Measurements from ENCODE around the gene CRHR2. TPM values are rescaled to one million over a fixed set of nuclear protein-coding genes. Genes with fewer than 3 reads are reported as not detected.

The CRHR2 gene
- total RNA-seq, 1 experiment from 2014 or later = not detected

GRCh38 chr7:30713392-30713791 lies 31.1 kb upstream of the CRHR2 start:
- DNase-seq = no peak
- Histone ChIP-seq H3K4me1 (ENCODE audit: low read length) (peaks cover 8% of the 10 kb centered on the region), H4K20me1 (ENCODE audit: insufficient read depth, low read depth, low read length) (no peaks in the 10 kb centered on the region), H3K9me2 (replicated peaks; ENCODE audit: insufficient read depth, low read length) (no peaks in the 10 kb centered on the region), H3K4me3 (ENCODE audit: low read length) (no peak overlapping the region), H3K4me2 (ENCODE audit: low read depth, low read length, poor library complexity, severe bottlenecking) (no peak overlapping the region), H2AFZ (ENCODE audit: low read length) (no peak overlapping the region), H3K36me3 (ENCODE audit: insufficient read depth, low read length) (no peaks in the 10 kb centered on the region), H3K9me3 (ENCODE audit: low read length) (no peaks in the 10 kb centered on the region), H3K27me3 (ENCODE audit: low read length) (no peaks in the 10 kb centered on the region), H3K9ac (ENCODE audit: low read length) (no peak overlapping the region), H3K27ac (ENCODE audit: low read length) (no peak overlapping the region), H3K79me2 (ENCODE audit: low read length) (no peaks in the 10 kb centered on the region)

- Histone ChIP-seq H3K9ac (ENCODE audit: low read length) (no peak overlapping the region), H3K4me2 (ENCODE audit: low read depth, low read length, poor library complexity, severe bottlenecking) (no peak overlapping the region), H3K27ac (ENCODE audit: low read length) (no peak overlapping the region), H3K9me2 (replicated peaks; ENCODE audit: insufficient read depth, low read length) (no peaks in the 10 kb centered on the region), H3K4me3 (ENCODE audit: low read length) (no peak overlapping the region), H4K20me1 (ENCODE audit: insufficient read depth, low read depth, low read length) (no peaks in the 10 kb centered on the region), H3K36me3 (ENCODE audit: insufficient read depth, low read length) (no peaks in the 10 kb centered on the region), H3K27me3 (ENCODE audit: low read length) (no peaks in the 10 kb centered on the region), H3K9me3 (ENCODE audit: low read length) (no peaks in the 10 kb centered on the region), H2AFZ (ENCODE audit: low read length) (no peak overlapping the region), H3K4me1 (ENCODE audit: low read length) (peaks cover 8% of the 10 kb centered on the region), H3K79me2 (ENCODE audit: low read length) (no peaks in the 10 kb centered on the region)
- no peak for DNase-seq
Measured at GRCh38 chr7:30710669-30711068, 28.4 kb upstream of the CRHR2 start.

GRCh38 chr7:30709549-30709948 lies 27.3 kb upstream of the CRHR2 start:
- no peak overlapping the region for H3K9ac ChIP-seq (ENCODE audit: low read length)
- H3K9me3 ChIP-seq (ENCODE audit: low read length) = no peaks in the 10 kb centered on the region
- no peaks in the 10 kb centered on the region for H3K27me3 ChIP-seq (ENCODE audit: low read length)
- H3K79me2 ChIP-seq (ENCODE audit: low read length) = no peaks in the 10 kb centered on the region
- no peak overlapping the region for H3K4me2 ChIP-seq (ENCODE audit: low read depth, low read length, poor library complexity, severe bottlenecking)
- H3K4me3 ChIP-seq (ENCODE audit: low read length) = no peak overlapping the region
- H2AFZ ChIP-seq (ENCODE audit: low read length) = no peak overlapping the region
- H3K4me1 ChIP-seq (ENCODE audit: low read length) = peaks cover 7% of the 10 kb centered on the region
- DNase-seq = no peak
- H4K20me1 ChIP-seq (ENCODE audit: insufficient read depth, low read depth, low read length) = no peaks in the 10 kb centered on the region
- H3K27ac ChIP-seq (ENCODE audit: low read length) = no peak overlapping the region
- H3K36me3 ChIP-seq (ENCODE audit: insufficient read depth, low read length) = no peaks in the 10 kb centered on the region
- H3K9me2 ChIP-seq (replicated peaks; ENCODE audit: insufficient read depth, low read length) = no peaks in the 10 kb centered on the region

- Histone ChIP-seq H3K9me3 (ENCODE audit: low read length) (no peaks in the 10 kb centered on the region), H3K27me3 (ENCODE audit: low read length) (no peaks in the 10 kb centered on the region), H3K4me3 (ENCODE audit: low read length) (no peak overlapping the region), H3K9me2 (replicated peaks; ENCODE audit: insufficient read depth, low read length) (no peaks in the 10 kb centered on the region), H3K9ac (ENCODE audit: low read length) (no peak overlapping the region), H3K79me2 (ENCODE audit: low read length) (no peaks in the 10 kb centered on the region), H3K4me1 (ENCODE audit: low read length) (peaks cover 1% of the 10 kb centered on the region; the same call in 1 of the 2 replicates), H3K4me2 (ENCODE audit: low read depth, low read length, poor library complexity, severe bottlenecking) (no peak overlapping the region), H3K27ac (ENCODE audit: low read length) (no peak overlapping the region), H4K20me1 (ENCODE audit: insufficient read depth, low read depth, low read length) (no peaks in the 10 kb centered on the region), H2AFZ (ENCODE audit: low read length) (no peak overlapping the region), H3K36me3 (ENCODE audit: insufficient read depth, low read length) (no peaks in the 10 kb centered on the region)
- DNase-seq = no peak
Measured at GRCh38 chr7:30708983-30709382, 26.7 kb upstream of the CRHR2 start.

- Histone ChIP-seq H3K27me3 (ENCODE audit: low read length) (no peaks in the 10 kb centered on the region), H2AFZ (ENCODE audit: low read length) (no peak overlapping the region), H3K4me2 (ENCODE audit: low read depth, low read length, poor library complexity, severe bottlenecking) (no peak overlapping the region), H4K20me1 (ENCODE audit: insufficient read depth, low read depth, low read length) (no peaks in the 10 kb centered on the region), H3K4me3 (ENCODE audit: low read length) (no peak overlapping the region), H3K36me3 (ENCODE audit: insufficient read depth, low read length) (no peaks in the 10 kb centered on the region), H3K9me2 (replicated peaks; ENCODE audit: insufficient read depth, low read length) (no peaks in the 10 kb centered on the region), H3K9ac (ENCODE audit: low read length) (no peak overlapping the region), H3K4me1 (ENCODE audit: low read length) (no peaks in the 10 kb centered on the region), H3K79me2 (ENCODE audit: low read length) (no peaks in the 10 kb centered on the region), H3K9me3 (ENCODE audit: low read length) (no peaks in the 10 kb centered on the region), H3K27ac (ENCODE audit: low read length) (no peak overlapping the region)
- no peak for DNase-seq
Measured at GRCh38 chr7:30708412-30708811, 26.2 kb upstream of the CRHR2 start.

DNA sequence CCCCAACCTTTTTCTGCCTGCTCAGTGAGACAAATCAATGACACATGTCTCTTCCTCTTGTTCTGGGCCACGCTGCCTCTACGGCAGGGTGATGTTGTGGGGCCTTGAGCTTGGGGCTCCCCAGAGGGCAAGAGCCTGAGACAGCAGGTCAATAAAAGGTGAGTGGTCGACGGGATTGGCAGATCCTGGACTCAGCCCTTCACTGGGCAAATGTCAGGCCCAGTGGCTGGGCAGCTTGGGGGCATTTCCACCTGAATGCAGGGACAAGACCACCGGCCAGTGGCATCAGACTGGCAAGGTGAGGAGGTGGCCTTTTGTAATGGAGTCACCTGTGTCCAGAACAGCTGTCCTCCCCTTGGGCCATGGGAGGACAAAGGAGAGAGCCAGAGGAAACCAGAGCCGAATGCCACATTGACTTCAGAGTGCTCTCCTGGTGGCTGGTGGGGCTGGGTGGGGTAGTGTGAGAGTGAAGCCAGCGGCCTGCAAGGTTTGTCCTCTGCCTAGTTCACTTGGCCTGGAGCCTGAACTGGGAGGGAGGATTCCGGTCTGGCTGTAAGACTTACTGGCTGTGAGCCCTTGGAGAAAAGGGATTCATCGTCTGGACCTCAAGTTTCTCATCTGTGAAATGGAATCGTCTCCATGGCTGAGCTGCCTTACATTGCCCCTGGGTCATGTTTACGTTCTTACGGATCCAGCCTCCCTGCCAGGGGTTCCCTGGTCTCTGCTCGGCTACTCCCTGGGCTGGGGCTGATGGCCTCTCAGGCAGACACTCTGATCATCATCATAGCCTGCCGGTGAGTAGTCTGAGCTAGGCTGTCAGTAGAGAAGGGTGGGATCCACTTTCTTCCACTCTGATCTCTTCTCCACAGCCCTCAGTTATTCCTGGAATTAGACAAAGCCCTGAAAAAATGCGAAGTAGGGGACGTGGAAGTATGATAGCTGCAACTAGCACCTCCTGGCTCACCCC lies 25.4 kb upstream of the CRHR2 start:
- Histone ChIP-seq H3K27me3 (ENCODE audit: low read length) (no peaks in the 10 kb centered on the region), H3K4me3 (ENCODE audit: low read length) (no peak overlapping the region), H3K4me2 (ENCODE audit: low read depth, low read length, poor library complexity, severe bottlenecking) (no peak overlapping the region), H3K27ac (ENCODE audit: low read length) (no peak overlapping the region), H4K20me1 (ENCODE audit: insufficient read depth, low read depth, low read length) (no peaks in the 10 kb centered on the region), H3K36me3 (ENCODE audit: insufficient read depth, low read length) (no peaks in the 10 kb centered on the region), H2AFZ (ENCODE audit: low read length) (no peak overlapping the region), H3K9me3 (ENCODE audit: low read length) (no peaks in the 10 kb centered on the region), H3K9ac (ENCODE audit: low read length) (no peak overlapping the region), H3K79me2 (ENCODE audit: low read length) (no peaks in the 10 kb centered on the region), H3K4me1 (ENCODE audit: low read length) (no peaks in the 10 kb centered on the region), H3K9me2 (replicated peaks; ENCODE audit: insufficient read depth, low read length) (no peaks in the 10 kb centered on the region)
- no peak for DNase-seq

DNA sequence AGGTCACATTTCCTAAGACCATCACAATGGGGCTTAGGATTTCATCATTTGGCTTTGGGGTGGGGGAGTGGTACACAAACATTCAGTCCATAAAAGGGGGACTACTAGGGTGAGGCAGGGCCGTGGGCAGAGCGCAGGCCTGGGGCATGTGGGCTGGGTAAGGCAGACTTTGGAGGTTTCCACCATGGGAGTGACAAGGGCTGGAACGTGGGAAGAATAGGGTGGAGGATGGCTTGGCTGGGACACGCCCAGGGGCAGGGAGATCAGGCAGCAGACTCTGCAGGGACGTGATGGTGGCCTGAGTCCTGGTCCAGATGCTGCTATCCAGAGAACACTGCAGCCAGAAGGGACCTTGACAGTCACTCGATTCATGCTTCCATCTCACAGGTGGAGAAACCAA lies 24.7 kb upstream of the CRHR2 start:
- H3K9me3 ChIP-seq (ENCODE audit: low read length) = no peaks in the 10 kb centered on the region

GRCh38 chr7:30706316-30706715 lies 24.1 kb upstream of the CRHR2 start:
- Histone ChIP-seq H3K27me3 (ENCODE audit: low read length) (no peaks in the 10 kb centered on the region), H3K9me2 (replicated peaks; ENCODE audit: insufficient read depth, low read length) (no peaks in the 10 kb centered on the region), H3K9me3 (ENCODE audit: low read length) (no peaks in the 10 kb centered on the region), H3K79me2 (ENCODE audit: low read length) (no peaks in the 10 kb centered on the region), H3K36me3 (ENCODE audit: insufficient read depth, low read length) (no peaks in the 10 kb centered on the region), H3K4me2 (ENCODE audit: low read depth, low read length, poor library complexity, severe bottlenecking) (no peak overlapping the region), H3K27ac (ENCODE audit: low read length) (no peak overlapping the region), H4K20me1 (ENCODE audit: insufficient read depth, low read depth, low read length) (no peaks in the 10 kb centered on the region), H3K4me1 (ENCODE audit: low read length) (no peaks in the 10 kb centered on the region), H2AFZ (ENCODE audit: low read length) (no peak overlapping the region), H3K9ac (ENCODE audit: low read length) (no peak overlapping the region), H3K4me3 (ENCODE audit: low read length) (no peak overlapping the region)
- DNase-seq = no peak

More for the DNA sequence above, 24.7 kb upstream of the CRHR2 start:
- Histone ChIP-seq H4K20me1 (ENCODE audit: insufficient read depth, low read depth, low read length) (no peaks in the 10 kb centered on the region), H3K9me2 (replicated peaks; ENCODE audit: insufficient read depth, low read length) (no peaks in the 10 kb centered on the region), H3K4me3 (ENCODE audit: low read length) (no peak overlapping the region), H3K27ac (ENCODE audit: low read length) (no peak overlapping the region), H3K4me1 (ENCODE audit: low read length) (no peaks in the 10 kb centered on the region), H3K4me2 (ENCODE audit: low read depth, low read length, poor library complexity, severe bottlenecking) (no peak overlapping the region), H2AFZ (ENCODE audit: low read length) (no peak overlapping the region), H3K79me2 (ENCODE audit: low read length) (no peaks in the 10 kb centered on the region), H3K27me3 (ENCODE audit: low read length) (no peaks in the 10 kb centered on the region), H3K9ac (ENCODE audit: low read length) (no peak overlapping the region), H3K36me3 (ENCODE audit: insufficient read depth, low read length) (no peaks in the 10 kb centered on the region)
- DNase-seq = no peak
